Uterus (tissue), 4 donors: ENCODE measurements around the gene SBK3. TPM values are rescaled to one million over a fixed set of nuclear protein-coding genes. Genes with fewer than 3 reads are reported as not detected.
A peak's percentile ranks its signal among the peaks of the same experiment; 100 is the strongest.

Experiments
- DNase-seq, 2 donors: peaks; one replicate each; pipeline ENCODE4 v3.0.0-alpha.2; 2019 to 2020
- H3K27ac ChIP-seq, 2 donors: fragments of 200-600 bp; sonication (generic); 1 replicate in 1 of 2; 2 replicates in 1 of 2; pipeline ENCODE4 v1.5.1; 2016 to 2018
- H3K27me3 ChIP-seq, 2 donors: fragments of 200-600 bp; sonication (generic); one replicate each; pipeline ENCODE4 v1.5.1; 2018 to 2019; ENCODE audit warnings: control low read depth in 1 of 2
- H3K36me3 ChIP-seq, 2 donors: fragments of 200-600 bp; sonication (generic); one replicate each; pipeline ENCODE4 v1.5.1; 2019; ENCODE audit warnings: control low read depth in 1 of 2
- H3K4me1 ChIP-seq, 2 donors: fragments of 200-600 bp; sonication (generic); one replicate each; pipeline ENCODE4 v1.5.1; 2018 to 2019; ENCODE audit warnings: control low read depth in 1 of 2
- H3K4me3 ChIP-seq, 2 donors: fragments of 200-600 bp; sonication (generic); 1 replicate in 1 of 2; 2 replicates in 1 of 2; pipeline ENCODE4 v1.5.1; 2018 to 2019; ENCODE audit warnings: mild to moderate bottlenecking in 1 of 2
- H3K9me3 ChIP-seq, 2 donors: fragments of 200-600 bp; sonication (generic); one replicate each; pipeline ENCODE4 v1.5.1; 2019; ENCODE audit warnings: control low read depth in 1 of 2
- POLR2A ChIP-seq, 2 donors: fragments of 450-650 bp; IDR thresholded peaks; one replicate each; pipeline ENCODE4 v1.6.1; 2016; ENCODE audit warnings: antibody characterized with exemption in 2 of 2, mild to moderate bottlenecking in 1 of 2, moderate library complexity in 1 of 2
- intact Hi-C: fragments of 100-400 bp; cut with DNase I; formaldehyde crosslinking; loops from one replicate; pipeline ENCODE4 v1.15.1; 2023; ENCODE audit warnings: low total_unique reads
- total RNA-seq, 4 donors: library from RNA; depleted of rRNA in 3 of 4; stranded (reverse); fragments of >200 nt in 3 of 4; gene quantifications; one replicate each; pipeline versions ENCODE4 v1.1.0 to v1.2.4, GENCODE V29; 2014 to 2023
- TF ChIP-seq, protein P1 (sequence below), 4 experiments: fragments of 200-600 bp in 2 of 4; fragments of 450-650 bp in 2 of 4; sonication (generic) in 2 of 4; IDR thresholded peaks; one replicate each; pipeline ENCODE4 v1.5.1; 2016 to 2019; ENCODE audit warnings: antibody characterized with exemption in 4 of 4, mild to moderate bottlenecking in 2 of 4, moderate library complexity in 1 of 4
- donor health status: DM: yes; HTN: yes; CAD: no.

The SBK3 gene
- total RNA-seq, 4 donors from 2014 or later = 0.34 to 0.35 TPM; not detected in 2

DNA sequence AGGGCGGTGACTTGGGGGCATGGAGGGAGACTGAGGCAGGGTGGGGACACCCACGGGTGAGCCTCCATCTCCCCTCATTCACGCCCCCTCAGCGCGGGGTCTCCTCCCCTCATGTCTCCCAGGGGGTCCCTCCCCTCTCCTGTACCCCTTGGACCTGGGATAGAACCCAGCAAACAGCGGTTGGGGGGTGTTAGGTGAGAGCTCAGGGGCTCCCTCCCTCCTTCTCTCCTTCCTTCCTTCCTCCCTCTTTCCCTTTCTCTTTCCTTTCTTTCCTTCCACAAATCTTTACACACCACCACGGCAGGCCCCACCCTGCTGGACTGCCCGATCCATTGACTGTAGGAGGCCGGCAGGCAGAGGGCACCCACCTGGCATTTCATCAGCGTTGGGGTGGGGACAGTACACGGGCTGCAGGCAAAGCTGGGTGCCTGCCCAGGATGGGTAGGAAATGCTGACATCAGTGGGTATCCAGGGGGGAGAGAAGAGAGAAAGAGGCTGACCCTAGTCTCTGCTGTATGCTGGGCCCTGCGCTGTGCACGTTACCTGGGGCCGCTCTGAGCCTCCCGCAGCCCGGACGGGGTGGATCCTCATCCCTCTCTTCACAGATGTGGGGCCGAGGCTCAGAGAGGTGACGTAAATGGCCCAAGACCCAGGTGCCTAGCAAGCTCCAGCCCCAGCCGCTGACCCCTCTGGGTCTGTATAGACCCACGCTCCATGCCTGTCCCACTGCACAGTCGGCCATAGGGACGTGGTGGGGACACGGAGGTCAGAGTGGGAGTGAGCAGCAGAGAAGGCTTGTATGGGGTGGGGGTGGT, 53.6 kb downstream of the SBK3 start:
- no peak for TF ChIP-seq POLR2A (IDR thresholded peaks at IDR 0.05)
- TF ChIP-seq, protein P1, sequence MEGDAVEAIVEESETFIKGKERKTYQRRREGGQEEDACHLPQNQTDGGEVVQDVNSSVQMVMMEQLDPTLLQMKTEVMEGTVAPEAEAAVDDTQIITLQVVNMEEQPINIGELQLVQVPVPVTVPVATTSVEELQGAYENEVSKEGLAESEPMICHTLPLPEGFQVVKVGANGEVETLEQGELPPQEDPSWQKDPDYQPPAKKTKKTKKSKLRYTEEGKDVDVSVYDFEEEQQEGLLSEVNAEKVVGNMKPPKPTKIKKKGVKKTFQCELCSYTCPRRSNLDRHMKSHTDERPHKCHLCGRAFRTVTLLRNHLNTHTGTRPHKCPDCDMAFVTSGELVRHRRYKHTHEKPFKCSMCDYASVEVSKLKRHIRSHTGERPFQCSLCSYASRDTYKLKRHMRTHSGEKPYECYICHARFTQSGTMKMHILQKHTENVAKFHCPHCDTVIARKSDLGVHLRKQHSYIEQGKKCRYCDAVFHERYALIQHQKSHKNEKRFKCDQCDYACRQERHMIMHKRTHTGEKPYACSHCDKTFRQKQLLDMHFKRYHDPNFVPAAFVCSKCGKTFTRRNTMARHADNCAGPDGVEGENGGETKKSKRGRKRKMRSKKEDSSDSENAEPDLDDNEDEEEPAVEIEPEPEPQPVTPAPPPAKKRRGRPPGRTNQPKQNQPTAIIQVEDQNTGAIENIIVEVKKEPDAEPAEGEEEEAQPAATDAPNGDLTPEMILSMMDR (IDR thresholded peaks at IDR 0.05) = no peak
- Histone ChIP-seq H3K27me3 (no peaks in the 10 kb centered on the region), H3K27ac (peak overlapping the region; percentile 96 to 99), H3K9me3 (no peaks in the 10 kb centered on the region), H3K36me3 (no peaks in the 10 kb centered on the region), H3K4me1 (peaks cover 8% of the 10 kb centered on the region in 2 donors), H3K4me3 (no peak overlapping the region)
- intact Hi-C loops = no loop called here
- DNase-seq = peak; percentile 67 to 69

Other genes starting within 250 kb of the SBK3 start
- gene TMEM150B, start 220.2 kb downstream of the SBK3 start, total RNA-seq = 1 to 10 TPM in 1 of 4 donors, not detected in 3; 2.6 TPM
- 10 to 100 TPM; 12.4 to 65.6 (median 15.9) TPM for gene KMT5C, start 205.7 kb downstream of the SBK3 start, total RNA-seq
- gene COX6B2, start 190.8 kb downstream of the SBK3 start, total RNA-seq = 1 to 10 TPM in 1 of 4 donors, under 1 TPM in 1, not detected in 2; 0.14 to 4.6 TPM
- gene GARIN5B, start 182.3 kb downstream of the SBK3 start, total RNA-seq = under 1 TPM in 1 of 4 donors, not detected in 3; 0.18 TPM
- 1 to 10 TPM in 1 of 4 donors, not detected in 3; 1.6 TPM for gene IL11, start 175.1 kb downstream of the SBK3 start, total RNA-seq
- gene TMEM190, start 168.7 kb downstream of the SBK3 start, total RNA-seq = 1 to 10 TPM in 1 of 4 donors, not detected in 3; 1.1 TPM
- gene TMEM238, start 161.3 kb downstream of the SBK3 start, total RNA-seq = 1 to 10 TPM in 1 of 4 donors, under 1 TPM in 1, not detected in 2; 0.83 to 2.3 TPM
- gene RPL28, start 159.6 kb downstream of the SBK3 start, total RNA-seq = 1,000 to 10,000 TPM in 1 of 4 donors, 100 to 1,000 TPM in 2, 10 to 100 TPM in 1; 20.7 to 1,084 (median 431) TPM
- gene UBE2S, start 137.8 kb downstream of the SBK3 start, total RNA-seq = 100 to 1,000 TPM in 1 of 4 donors, 10 to 100 TPM in 2, 1 to 10 TPM in 1; 3.2 to 141 (median 21.5) TPM
- not detected for gene SHISA7, start 102.2 kb downstream of the SBK3 start, total RNA-seq
- gene ISOC2, start 83.9 kb downstream of the SBK3 start, total RNA-seq = 10 to 100 TPM in 3 of 4 donors, 1 to 10 TPM in 1; 1.2 to 78.6 (median 23.8) TPM
- not detected for gene C19orf85, start 80.8 kb downstream of the SBK3 start, total RNA-seq
- gene ZNF628, start 68.9 kb downstream of the SBK3 start, total RNA-seq = 10 to 100 TPM in 2 of 4 donors, 1 to 10 TPM in 1, not detected in 1; 1.0 to 29.5 (median 11.9) TPM
- gene NAT14, start 60.4 kb downstream of the SBK3 start, total RNA-seq = 10 to 100 TPM; 16.8 to 44.3 (median 19.6) TPM
- gene SSC5D, start 57.1 kb downstream of the SBK3 start, total RNA-seq = 10 to 100 TPM in 3 of 4 donors, 1 to 10 TPM in 1; 5.0 to 50.8 (median 36.0) TPM
- not detected for gene SBK2, start 8.4 kb downstream of the SBK3 start, total RNA-seq
- gene ZNF579, start 35.3 kb upstream of the SBK3 start, total RNA-seq = 10 to 100 TPM in 1 of 4 donors, 1 to 10 TPM in 1, not detected in 2; 4.4 to 21.9 TPM
- 10 to 100 TPM in 1 of 4 donors, 1 to 10 TPM in 1, under 1 TPM in 2; 0.26 to 19.3 (median 2.4) TPM for gene FIZ1, start 54.0 kb upstream of the SBK3 start, total RNA-seq
- gene ZNF524, start 54.7 kb upstream of the SBK3 start, total RNA-seq = 10 to 100 TPM in 3 of 4 donors, 1 to 10 TPM in 1; 5.4 to 20.4 (median 14.6) TPM
- gene ZNF865, start 60.1 kb upstream of the SBK3 start, total RNA-seq = 10 to 100 TPM in 1 of 4 donors, 1 to 10 TPM in 2, not detected in 1; 2.0 to 24.2 (median 3.2) TPM
- gene ZNF784, start 79.0 kb upstream of the SBK3 start, total RNA-seq = 1 to 10 TPM; 4.1 to 9.6 (median 7.4) TPM
- gene ZNF580, start 95.5 kb upstream of the SBK3 start, total RNA-seq = 10 to 100 TPM in 3 of 4 donors, 1 to 10 TPM in 1; 4.8 to 69.8 (median 19.1) TPM
- gene ZNF581, start 98.1 kb upstream of the SBK3 start, total RNA-seq = 10 to 100 TPM in 3 of 4 donors, 1 to 10 TPM in 1; 2.8 to 30.3 (median 12.8) TPM
- 10 to 100 TPM in 1 of 4 donors, 1 to 10 TPM in 3; 2.9 to 25.0 (median 6.7) TPM for gene CCDC106, start 102.7 kb upstream of the SBK3 start, total RNA-seq
- 100 to 1,000 TPM in 1 of 4 donors, 10 to 100 TPM in 2, 1 to 10 TPM in 1; 10.0 to 165 (median 58.1) TPM for gene U2AF2, start 109.5 kb upstream of the SBK3 start, total RNA-seq
- gene EPN1, start 129.7 kb upstream of the SBK3 start, total RNA-seq = 10 to 100 TPM; 27.9 to 88.4 (median 51.7) TPM
- under 1 TPM in 1 of 4 donors, not detected in 3; 0.28 TPM for gene NLRP9, start 192.9 kb upstream of the SBK3 start, total RNA-seq
- gene RFPL4A, start 213.6 kb upstream of the SBK3 start, total RNA-seq = not detected
- not detected for gene RFPL4AL1, start 223.6 kb upstream of the SBK3 start, total RNA-seq